AG10803 (cell line): ENCODE data around the gene LCN1.
A peak's percentile ranks its signal among the peaks of the same experiment; 100 is the strongest.
"Not testable (repeated sequence)": the region's sequence is repeated elsewhere in the genome, so short reads cannot be mapped to it uniquely, and the experiment has no call there.

Experiments
- DNase-seq: peaks from one replicate; pipeline ENCODE4 v3.0.0; 2010; ENCODE audit warnings: low read depth
- H3K4me3 ChIP-seq: 2 replicates; pipeline ENCODE4 v1.5.1; 2011; ENCODE audit warnings: mild to moderate bottlenecking, low read length, control low read depth
- CTCF ChIP-seq: conservative IDR thresholded peaks from 2 replicates; pipeline ENCODE4 v1.5.1; 2011; ENCODE audit warnings: mild to moderate bottlenecking, low read length, control low read depth, inconsistent platforms

LCN1 gene

GRCh38 chr9:135536216-135536615, 15.0 kb downstream of the LCN1 start:
- peak; percentile 88 for DNase-seq
- no peak overlapping the region for H3K4me3 ChIP-seq
- TF ChIP-seq CTCF: no peak

- H3K4me3 ChIP-seq, DNase-seq: not testable (repeated sequence)
These were observed 22.1 kb downstream of the LCN1 start for GRCh38 chr9:135543262-135543894.

- TF ChIP-seq CTCF: no peak
- no peak overlapping the region for H3K4me3 ChIP-seq
- DNase-seq: no peak
These were observed 23.9 kb downstream of the LCN1 start for GRCh38 chr9:135544981-135545635.

- DNase-seq, H3K4me3 ChIP-seq: not testable (repeated sequence)
These were observed 24.5 kb downstream of the LCN1 start, which contains the start of gene OBP2A for GRCh38 chr9:135545646-135546176. Gene OBP2A (plus strand): TSS chr9:135546126. CDS start chr9:135546181, 55 bp downstream.

- not testable (repeated sequence) for DNase-seq, H3K4me3 ChIP-seq
These were observed 25.8 kb downstream of the LCN1 start for GRCh38 chr9:135546792-135547617.

GRCh38 chr9:135547756-135548736, 26.8 kb downstream of the LCN1 start:
- no peak for TF ChIP-seq CTCF
- no peak overlapping the region for H3K4me3 ChIP-seq
- no peak for DNase-seq

GRCh38 chr9:135549478-135550343, 28.5 kb downstream of the LCN1 start:
- not testable (repeated sequence) for DNase-seq, H3K4me3 ChIP-seq

- no peak overlapping the region for H3K4me3 ChIP-seq
- no peak for DNase-seq
- TF ChIP-seq CTCF: no peak
These were observed 29.2 kb downstream of the LCN1 start for GRCh38 chr9:135550344-135550918.
